Measurements from ENCODE around the gene VPS8. TPM values are rescaled to one million over a fixed set of nuclear protein-coding genes. Genes with fewer than 3 reads are reported as not detected.
"Not testable (repeated sequence)": the region's sequence is repeated elsewhere in the genome, so short reads cannot be mapped to it uniquely, and the experiment has no call there.

VPS8 gene
- total RNA-seq, 1 experiment from 2014 or later, result 37.6 TPM

- H3K4me1 ChIP-seq (ENCODE audit: control insufficient read depth in 1 of 2, insufficient read depth in 2 of 2, low read length in 2 of 2); H3K9ac ChIP-seq (ENCODE audit: low read length); H3K9me2 ChIP-seq (ENCODE audit: insufficient read depth); POLR2A ChIA-PET; H2AFZ ChIP-seq (ENCODE audit: low read depth, low read length, poor library complexity, severe bottlenecking); H3K79me2 ChIP-seq (ENCODE audit: insufficient read depth, low read length); H4K20me1 ChIP-seq (ENCODE audit: insufficient read depth); intact Hi-C loops (cut with micrococcal nuclease); DNase-seq (ENCODE audit: low read depth, low spot score); H3K27ac ChIP-seq (ENCODE audit: low read depth, low read length); RAD21 ChIA-PET (ENCODE audit: low non-redundant PET in 1 of 2, low total read pairs in 2 of 2, uncharacterized antibody in 2 of 2, unreplicated experiment in 2 of 2); H3K4me2 ChIP-seq (ENCODE audit: low read length); ATAC-seq; H3K9me3 ChIP-seq (ENCODE audit: control insufficient read depth in 1 of 2, insufficient read depth in 1 of 2, low read depth in 1 of 2, low read length in 2 of 2); CTCF ChIA-PET; H3K4me3 ChIP-seq (replicated peaks in 1 of 2; ENCODE audit: low read depth in 1 of 2, low read length in 2 of 2); H3K27me3 ChIP-seq (ENCODE audit: insufficient read depth, low read length); BruUV-seq (replicated peaks): not testable (repeated sequence)
- H3K36me3 ChIP-seq (ENCODE audit: control insufficient read depth in 1 of 2, insufficient read depth in 2 of 2, low read length in 2 of 2), result peaks cover 0 to 10% of the 10 kb centered on the region in 2 experiments; a peak in 2 of 4 replicates
Observed at GRCh38 chr3:184954851-184955250, 142.9 kb downstream of the VPS8 start.

DNA sequence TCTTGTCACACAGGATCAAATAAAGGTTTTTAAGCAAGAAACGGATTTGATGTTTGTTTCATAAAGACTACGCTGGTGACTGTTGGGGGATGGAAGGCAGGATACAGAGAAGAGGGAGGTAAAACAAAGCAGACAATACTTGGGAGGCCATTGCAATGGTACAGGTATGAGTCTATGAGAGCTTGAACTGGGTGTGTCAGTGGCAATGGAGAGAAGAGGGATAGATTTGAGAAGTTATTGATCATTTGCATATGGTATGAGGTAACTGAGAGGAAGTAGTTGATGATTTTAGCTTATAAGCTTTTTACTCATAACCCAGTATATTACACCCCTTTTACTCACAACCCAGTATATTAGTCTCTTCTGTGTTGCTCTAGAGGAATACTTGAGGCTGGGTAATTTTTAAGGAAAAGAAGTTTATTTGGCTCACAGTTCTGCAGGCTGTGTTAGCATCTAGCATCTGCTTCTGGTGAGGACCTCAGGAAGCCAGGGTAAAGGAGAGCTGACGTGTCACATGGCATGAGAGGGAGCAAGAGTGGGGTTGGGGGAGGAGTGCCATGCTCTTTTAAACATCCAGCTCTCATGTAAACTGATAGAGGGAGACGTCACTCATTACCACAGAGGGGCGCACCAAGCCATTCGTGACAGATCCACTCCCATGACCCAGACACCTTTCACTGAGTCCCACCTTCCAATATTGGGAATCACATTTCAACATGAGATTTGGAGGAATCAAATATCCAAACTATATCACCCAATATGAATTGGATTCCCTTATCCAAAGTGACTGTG, 153.9 kb downstream of the VPS8 start:
- intact Hi-C loops (cut with micrococcal nuclease), result no loop called here
- H3K9me3 ChIP-seq (ENCODE audit: control insufficient read depth in 1 of 2, insufficient read depth in 1 of 2, low read depth in 1 of 2, low read length in 2 of 2), result no peaks in the 10 kb centered on the region
- POLR2A ChIA-PET, result no interaction called here
- H3K9me2 ChIP-seq (ENCODE audit: insufficient read depth), result no peaks in the 10 kb centered on the region
- H3K9ac ChIP-seq (ENCODE audit: low read length), result no peak overlapping the region
- CTCF ChIA-PET, result interaction anchor here (0.7 kb wide), 1 partner anchor 106 kb away, joined by 3 read pairs; no protein-coding TSS in a partner anchor
- H3K36me3 ChIP-seq (ENCODE audit: control insufficient read depth in 1 of 2, insufficient read depth in 2 of 2, low read length in 2 of 2), result 0 out of 4 replicates have a peak, but pooled peaks cover 0 to 2% of the 10 kb centered on the region in 2 experiments
- H2AFZ ChIP-seq (ENCODE audit: low read depth, low read length, poor library complexity, severe bottlenecking), result no peak overlapping the region
- no peak for ATAC-seq
- no peaks in the 10 kb centered on the region for H3K4me1 ChIP-seq (ENCODE audit: control insufficient read depth in 1 of 2, insufficient read depth in 2 of 2, low read length in 2 of 2)
- no peaks in the 10 kb centered on the region for H3K79me2 ChIP-seq (ENCODE audit: insufficient read depth, low read length)
- no peak for DNase-seq (ENCODE audit: low read depth, low spot score)
- BruUV-seq (replicated peaks), result no TSS peak
- no peak overlapping the region for H3K27ac ChIP-seq (ENCODE audit: low read depth, low read length)
- no peak overlapping the region for H3K4me3 ChIP-seq (replicated peaks in 1 of 2; ENCODE audit: low read depth in 1 of 2, low read length in 2 of 2)
- no peak overlapping the region for H3K4me2 ChIP-seq (ENCODE audit: low read length)
- H4K20me1 ChIP-seq (ENCODE audit: insufficient read depth), result no peaks in the 10 kb centered on the region
- TF ChIP-seq SIN3A (IDR thresholded peaks at IDR 0.05; ENCODE audit: low read depth) (no peak), POLR2AphosphoS5 (IDR thresholded peaks at IDR 0.05; ENCODE audit: low read depth, low read length) (no peak), EZH2 (IDR thresholded peaks at IDR 0.05) (no peak), EZH2phosphoT487 (IDR thresholded peaks at IDR 0.05; ENCODE audit: borderline replicate concordance) (no peak), SRF (IDR thresholded peaks at IDR 0.05; ENCODE audit: low read depth) (no peak), TCF7L2 (IDR thresholded peaks at IDR 0.05; ENCODE audit: borderline replicate concordance, extremely low read depth, insufficient read depth, insufficient read length) (no peak), POLR2A (IDR thresholded peaks at IDR 0.05; ENCODE audit: borderline replicate concordance, extremely low read depth, insufficient read depth, insufficient read length) (no peak), FOSL1 (IDR thresholded peaks at IDR 0.05; ENCODE audit: low read depth) (no peak), RAD21 (IDR thresholded peaks at IDR 0.05; ENCODE audit: low read depth) (no peak), CBX3 (IDR thresholded peaks at IDR 0.05; ENCODE audit: low read depth) (no peak), ELF1 (IDR thresholded peaks at IDR 0.05; ENCODE audit: borderline replicate concordance, low read depth) (no peak), YY1 (IDR thresholded peaks at IDR 0.05; ENCODE audit: extremely low read depth, insufficient replicate concordance, low read depth, low read length) (no peak), JUND (IDR thresholded peaks at IDR 0.05) (no peak), ZNF274 (IDR thresholded peaks at IDR 0.05; ENCODE audit: low read depth, low read length) (no peak)
- TF ChIP-seq, protein P1, sequence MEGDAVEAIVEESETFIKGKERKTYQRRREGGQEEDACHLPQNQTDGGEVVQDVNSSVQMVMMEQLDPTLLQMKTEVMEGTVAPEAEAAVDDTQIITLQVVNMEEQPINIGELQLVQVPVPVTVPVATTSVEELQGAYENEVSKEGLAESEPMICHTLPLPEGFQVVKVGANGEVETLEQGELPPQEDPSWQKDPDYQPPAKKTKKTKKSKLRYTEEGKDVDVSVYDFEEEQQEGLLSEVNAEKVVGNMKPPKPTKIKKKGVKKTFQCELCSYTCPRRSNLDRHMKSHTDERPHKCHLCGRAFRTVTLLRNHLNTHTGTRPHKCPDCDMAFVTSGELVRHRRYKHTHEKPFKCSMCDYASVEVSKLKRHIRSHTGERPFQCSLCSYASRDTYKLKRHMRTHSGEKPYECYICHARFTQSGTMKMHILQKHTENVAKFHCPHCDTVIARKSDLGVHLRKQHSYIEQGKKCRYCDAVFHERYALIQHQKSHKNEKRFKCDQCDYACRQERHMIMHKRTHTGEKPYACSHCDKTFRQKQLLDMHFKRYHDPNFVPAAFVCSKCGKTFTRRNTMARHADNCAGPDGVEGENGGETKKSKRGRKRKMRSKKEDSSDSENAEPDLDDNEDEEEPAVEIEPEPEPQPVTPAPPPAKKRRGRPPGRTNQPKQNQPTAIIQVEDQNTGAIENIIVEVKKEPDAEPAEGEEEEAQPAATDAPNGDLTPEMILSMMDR (IDR thresholded peaks at IDR 0.05 in 2 of 3, conservative IDR thresholded peaks at IDR 0.05 in 1 of 3; ENCODE audit: borderline replicate concordance in 1 of 3, insufficient read depth in 1 of 3, low read depth in 2 of 3, low read length in 2 of 3), result no peak
- TF ChIP-seq, protein P2, sequence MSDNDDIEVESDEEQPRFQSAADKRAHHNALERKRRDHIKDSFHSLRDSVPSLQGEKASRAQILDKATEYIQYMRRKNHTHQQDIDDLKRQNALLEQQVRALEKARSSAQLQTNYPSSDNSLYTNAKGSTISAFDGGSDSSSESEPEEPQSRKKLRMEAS (IDR thresholded peaks at IDR 0.05), result no peak
- TF ChIP-seq, protein P3, sequence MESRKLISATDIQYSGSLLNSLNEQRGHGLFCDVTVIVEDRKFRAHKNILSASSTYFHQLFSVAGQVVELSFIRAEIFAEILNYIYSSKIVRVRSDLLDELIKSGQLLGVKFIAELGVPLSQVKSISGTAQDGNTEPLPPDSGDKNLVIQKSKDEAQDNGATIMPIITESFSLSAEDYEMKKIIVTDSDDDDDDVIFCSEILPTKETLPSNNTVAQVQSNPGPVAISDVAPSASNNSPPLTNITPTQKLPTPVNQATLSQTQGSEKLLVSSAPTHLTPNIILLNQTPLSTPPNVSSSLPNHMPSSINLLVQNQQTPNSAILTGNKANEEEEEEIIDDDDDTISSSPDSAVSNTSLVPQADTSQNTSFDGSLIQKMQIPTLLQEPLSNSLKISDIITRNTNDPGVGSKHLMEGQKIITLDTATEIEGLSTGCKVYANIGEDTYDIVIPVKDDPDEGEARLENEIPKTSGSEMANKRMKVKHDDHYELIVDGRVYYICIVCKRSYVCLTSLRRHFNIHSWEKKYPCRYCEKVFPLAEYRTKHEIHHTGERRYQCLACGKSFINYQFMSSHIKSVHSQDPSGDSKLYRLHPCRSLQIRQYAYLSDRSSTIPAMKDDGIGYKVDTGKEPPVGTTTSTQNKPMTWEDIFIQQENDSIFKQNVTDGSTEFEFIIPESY (IDR thresholded peaks at IDR 0.05; ENCODE audit: extremely low read depth, insufficient replicate concordance, low read length), result no peak
- RAD21 ChIA-PET (ENCODE audit: low non-redundant PET in 1 of 2, low total read pairs in 2 of 2, uncharacterized antibody in 2 of 2, unreplicated experiment in 2 of 2), result no interaction called here
- no peaks in the 10 kb centered on the region for H3K27me3 ChIP-seq (ENCODE audit: insufficient read depth, low read length)

Measured in HCT116 (cell line).